Astrocyte (in vitro differentiated cells and primary cell): ENCODE data around the gene RPS27L. TPM values are rescaled to one million over a fixed set of nuclear protein-coding genes. Genes with fewer than 3 reads are reported as not detected.

Experiments used
- DNase-seq: peaks from one replicate; pipeline ENCODE4 v3.0.0-alpha.2; 2010; ENCODE audit warnings: low read depth
- FAIRE-seq: peaks from 2 replicates; lab custom pipeline; 2011; peaks lifted over from hg19 to GRCh38; lab: Jason Lieb, UNC
- H2AFZ ChIP-seq: 2 replicates; pipeline ENCODE4 v1.6.0; 2012; ENCODE audit warnings: low read depth, low read length, inconsistent platforms
- H3K27ac ChIP-seq: 2 replicates; pipeline ENCODE4 v1.5.1; 2011; ENCODE audit warnings: low read depth, low read length, inconsistent platforms
- H3K27me3 ChIP-seq: 2 replicates; pipeline ENCODE4 v1.6.0; 2011; ENCODE audit warnings: low read length, inconsistent platforms; ENCODE audit not compliant: insufficient read depth
- H3K36me3 ChIP-seq: 2 replicates; pipeline ENCODE4 v1.5.1; 2011; ENCODE audit warnings: low read length, inconsistent platforms; ENCODE audit not compliant: insufficient read depth
- H3K4me1 ChIP-seq: 2 replicates; pipeline ENCODE4 v1.5.1; 2011; ENCODE audit warnings: low read length, inconsistent platforms; ENCODE audit not compliant: insufficient read depth
- H3K4me2 ChIP-seq: 2 replicates; pipeline ENCODE4 v1.6.0; 2012; ENCODE audit warnings: low read length, inconsistent platforms
- H3K4me3 ChIP-seq: 2 replicates; pipeline ENCODE4 v1.5.1; 2011; ENCODE audit warnings: low read depth, mild to moderate bottlenecking, low read length, inconsistent platforms; ENCODE audit not compliant: insufficient read depth
- H3K79me2 ChIP-seq: 2 replicates; pipeline ENCODE4 v1.6.0; 2012; ENCODE audit warnings: mild to moderate bottlenecking, low read length, inconsistent platforms; ENCODE audit not compliant: insufficient read depth
- H3K9ac ChIP-seq: 2 replicates; pipeline ENCODE4 v1.6.0; 2012; ENCODE audit warnings: mild to moderate bottlenecking, low read length, inconsistent platforms
- H3K9me3 ChIP-seq: 2 replicates; pipeline ENCODE4 v1.5.1; 2012; ENCODE audit warnings: low read depth, mild to moderate bottlenecking, low read length, inconsistent platforms; ENCODE audit not compliant: insufficient read depth
- H4K20me1 ChIP-seq: 2 replicates; pipeline ENCODE4 v1.6.0; 2012; ENCODE audit warnings: low read length, inconsistent platforms; ENCODE audit not compliant: insufficient read depth
- H3K27ac Mint-ChIP-seq: one replicate; pipeline ENCODE4 v1.8.0; 2021; ENCODE audit warnings: mild to moderate bottlenecking, mixed read lengths; ENCODE audit not compliant: unreplicated experiment
- H3K27me3 Mint-ChIP-seq: one replicate; pipeline ENCODE4 v1.8.0; 2021; ENCODE audit warnings: low read depth, mixed read lengths; ENCODE audit not compliant: unreplicated experiment
- H3K36me3 Mint-ChIP-seq: one replicate; pipeline ENCODE4 v1.8.0; 2021; ENCODE audit warnings: low read depth, mixed read lengths; ENCODE audit not compliant: unreplicated experiment
- H3K4me1 Mint-ChIP-seq: one replicate; pipeline ENCODE4 v1.8.0; 2021; ENCODE audit warnings: low read depth, mixed read lengths; ENCODE audit not compliant: unreplicated experiment
- H3K4me3 Mint-ChIP-seq: one replicate; pipeline ENCODE4 v1.8.0; 2021; ENCODE audit warnings: mild to moderate bottlenecking, moderate library complexity, mixed read lengths; ENCODE audit not compliant: unreplicated experiment
- H3K9me3 Mint-ChIP-seq: one replicate; pipeline ENCODE4 v1.8.0; 2021; ENCODE audit warnings: mild to moderate bottlenecking, mixed read lengths; ENCODE audit not compliant: unreplicated experiment
- CTCF ChIP-seq: IDR thresholded peaks from 2 replicates; pipeline ENCODE4 v1.5.1; 2011; ENCODE audit warnings: low read depth, mild to moderate bottlenecking, inconsistent platforms, low read length, moderate library complexity; ENCODE audit not compliant: insufficient read depth
- EZH2 ChIP-seq: IDR thresholded peaks from 2 replicates; pipeline ENCODE4 v1.6.1; 2012; ENCODE audit warnings: mild to moderate bottlenecking, low read length, inconsistent platforms; ENCODE audit not compliant: insufficient read depth
- total RNA-seq: library from RNA; stranded (reverse); gene quantifications from 2 replicates; pipeline ENCODE4 v1.2.1, GENCODE V29; 2021

Gene RPS27L
- total RNA-seq, 1 donor from 2014 or later, result 484 TPM

DNA sequence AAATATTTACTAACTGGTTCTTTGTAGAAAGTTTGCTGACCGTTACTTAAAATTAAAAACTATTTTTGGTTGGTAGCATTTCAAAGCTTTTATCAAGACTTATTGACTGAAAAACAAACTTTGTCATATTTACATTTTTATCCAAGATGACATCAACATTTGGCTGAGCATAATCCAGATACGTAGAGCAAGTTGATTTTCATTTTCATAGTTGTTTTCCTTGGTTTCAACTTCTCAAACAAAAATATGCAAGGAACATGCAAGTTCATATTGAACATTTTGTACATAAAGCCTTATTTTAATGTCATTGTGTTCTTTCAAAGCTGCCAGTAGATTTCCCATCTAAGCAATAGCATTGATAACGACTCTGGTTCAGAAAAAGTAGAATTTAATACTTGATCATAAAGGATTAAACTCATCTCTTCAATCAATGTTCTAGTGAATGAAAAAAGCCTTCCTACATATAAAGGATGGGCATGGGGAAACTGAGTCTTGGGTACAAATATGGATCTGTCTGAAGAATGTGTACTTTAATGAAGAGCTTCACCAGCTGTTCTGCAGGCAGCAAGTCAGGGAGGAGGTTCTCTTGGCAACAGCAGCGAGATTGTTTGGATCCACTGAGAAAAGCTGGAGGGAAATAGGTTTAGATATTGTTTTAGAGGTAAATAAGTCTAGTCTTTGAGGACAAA is 37.7 kb upstream of the RPS27L start:
- DNase-seq (no peak), FAIRE-seq (no peak)
- no peak overlapping the region for H3K4me3 ChIP-seq
- TF ChIP-seq EZH2 (no peak), CTCF (no peak)
- H3K27ac ChIP-seq, result no peak overlapping the region
- Mint-ChIP-seq H3K9me3 (no peaks in the 10 kb centered on the region), H3K36me3 (no peaks in the 10 kb centered on the region), H3K4me1 (peaks cover 58% of the 10 kb centered on the region), H3K27ac (no peak overlapping the region), H3K27me3 (no peaks in the 10 kb centered on the region), H3K4me3 (no peak overlapping the region)
- H4K20me1 ChIP-seq, result peaks cover 29% of the 10 kb centered on the region
- no peaks in the 10 kb centered on the region for H3K9me3 ChIP-seq
- H3K4me2 ChIP-seq, result no peak overlapping the region
- H3K9ac ChIP-seq, result no peak overlapping the region
- peaks cover 2% of the 10 kb centered on the region for H3K36me3 ChIP-seq
- H2AFZ ChIP-seq, result no peak overlapping the region
- H3K4me1 ChIP-seq, result peaks cover 22% of the 10 kb centered on the region
- H3K79me2 ChIP-seq, result peaks cover 92% of the 10 kb centered on the region
- H3K27me3 ChIP-seq, result no peaks in the 10 kb centered on the region

- Histone ChIP-seq H3K36me3 (peaks cover 2% of the 10 kb centered on the region), H3K4me3 (no peak overlapping the region), H4K20me1 (peaks cover 29% of the 10 kb centered on the region), H3K27ac (no peak overlapping the region), H3K9me3 (no peaks in the 10 kb centered on the region), H3K4me1 (peaks cover 22% of the 10 kb centered on the region), H3K79me2 (peaks cover 89% of the 10 kb centered on the region), H3K4me2 (peak overlapping the region; percentile 53), H2AFZ (no peak overlapping the region), H3K27me3 (no peaks in the 10 kb centered on the region), H3K9ac (no peak overlapping the region)
- Mint-ChIP-seq H3K36me3 (no peaks in the 10 kb centered on the region), H3K9me3 (no peaks in the 10 kb centered on the region), H3K27ac (peak overlapping the region; percentile 37), H3K4me3 (peak overlapping the region; percentile 35), H3K4me1 (peaks cover 52% of the 10 kb centered on the region), H3K27me3 (no peaks in the 10 kb centered on the region)
- FAIRE-seq, result no peak
- TF ChIP-seq EZH2 (no peak), CTCF (no peak)
- DNase-seq, result no peak
Observed at GRCh38 chr15:63194302-63194701, 37.0 kb upstream of the RPS27L start.

DNA sequence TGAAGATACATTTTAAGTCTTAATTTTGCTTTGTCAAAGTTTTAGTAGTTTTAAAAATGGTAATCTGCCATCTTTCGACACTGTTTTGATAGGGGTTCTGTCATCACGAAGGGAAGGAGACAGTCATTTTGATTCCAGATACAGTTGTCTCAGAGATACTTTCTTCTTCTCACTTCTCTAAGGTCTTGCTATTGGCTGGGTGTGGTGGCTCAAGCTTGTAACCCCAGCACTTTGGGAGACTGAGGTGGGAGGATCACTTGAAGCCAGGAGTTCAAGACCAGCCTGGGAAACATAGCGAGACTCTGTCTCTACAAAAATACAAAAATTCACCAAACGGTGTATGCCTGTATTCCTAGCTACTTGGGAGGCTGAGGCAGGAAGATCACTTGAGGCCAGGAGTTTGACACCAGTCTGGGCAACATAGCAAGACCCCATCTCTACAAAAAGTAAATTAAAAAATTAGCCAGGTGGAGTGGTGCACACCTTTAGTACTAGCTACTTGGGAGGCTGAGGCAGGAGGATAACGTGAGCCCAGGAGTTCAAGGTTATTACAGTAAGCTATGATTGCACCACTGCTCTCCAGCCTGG is 35.4 kb upstream of the RPS27L start:
- no peak for TF ChIP-seq EZH2
- no peak for TF ChIP-seq CTCF

More for the DNA sequence above, 35.4 kb upstream of the RPS27L start:
- H3K79me2 ChIP-seq, result peaks cover 74% of the 10 kb centered on the region
- H3K4me1 ChIP-seq, result peaks cover 28% of the 10 kb centered on the region
- H3K27me3 ChIP-seq, result no peaks in the 10 kb centered on the region
- FAIRE-seq, result no peak
- no peaks in the 10 kb centered on the region for H3K36me3 Mint-ChIP-seq
- peaks cover 42% of the 10 kb centered on the region for H3K4me1 Mint-ChIP-seq
- no peak overlapping the region for H2AFZ ChIP-seq
- H3K27me3 Mint-ChIP-seq, result no peaks in the 10 kb centered on the region
- H3K4me2 ChIP-seq, result no peak overlapping the region
- DNase-seq, result no peak
- H3K36me3 ChIP-seq, result peaks cover 2% of the 10 kb centered on the region
- no peak overlapping the region for H3K27ac Mint-ChIP-seq
- no peak overlapping the region for H3K9ac ChIP-seq
- peak overlapping the region; percentile 40 for H3K4me3 Mint-ChIP-seq
- H3K9me3 ChIP-seq, result no peaks in the 10 kb centered on the region
- H3K9me3 Mint-ChIP-seq, result no peaks in the 10 kb centered on the region
- no peak overlapping the region for H3K27ac ChIP-seq
- H3K4me3 ChIP-seq, result no peak overlapping the region
- H4K20me1 ChIP-seq, result peaks cover 24% of the 10 kb centered on the region
